Measurements from ENCODE around the gene MSLN. TPM values are rescaled to one million over a fixed set of nuclear protein-coding genes. Genes with fewer than 3 reads are reported as not detected.
A peak's percentile ranks its signal among the peaks of the same experiment; 100 is the strongest.

The MSLN gene
- total and polyA plus RNA-seq, 5 experiments from 2014 or later, result not detected

GRCh38 chr16:717450-718245 lies 42.9 kb upstream of the MSLN start:
- POLR2A ChIA-PET, result interaction anchor here (1.9 to 21.0 kb wide), 4 partner anchors 17 to 68 kb away, joined by 4 to 411 read pairs (median 11); partner anchors contain the start of genes CCDC78, CIAO3, HAGHL and JMJD8
- H3K27ac Mint-ChIP-seq, result peak overlapping the region in 1 of 10 donors; percentile 62
- no peaks in the 10 kb centered on the region for H3K9me3 Mint-ChIP-seq
- DNase-seq (no peak), ATAC-seq (no peak)
- peaks cover 0 to 2% (median 0%) of the 10 kb centered on the region in 5 donors for H3K27me3 Mint-ChIP-seq
- H3K4me3 Mint-ChIP-seq, result peak overlapping the region in 1 of 10 donors; percentile 32
- H3K4me1 Mint-ChIP-seq, result peaks cover 15 to 47% (median 40%) of the 10 kb centered on the region in 4 donors
- no peaks in the 10 kb centered on the region for H3K36me3 Mint-ChIP-seq

GRCh38 chr16:718389-718788 lies 42.1 kb upstream of the MSLN start:
- peak overlapping the region in 3 of 10 donors; percentile 80 to 95 (median 91) for H3K4me3 Mint-ChIP-seq

GRCh38 chr16:718922-719321 lies 41.6 kb upstream of the MSLN start:
- DNase-seq (no peak), ATAC-seq (no peak)
- peak overlapping the region; percentile 61 to 95 (median 84) for H3K4me3 Mint-ChIP-seq
- POLR2A ChIA-PET, result interaction anchor here (1.2 to 21.0 kb wide), 3 partner anchors 16 to 69 kb away, joined by 3 to 411 read pairs (median 21); partner anchors contain the start of genes CCDC78, CHTF18, CIAO3 and HAGHL
- H3K36me3 Mint-ChIP-seq, result no peaks in the 10 kb centered on the region
- peak overlapping the region; percentile 32 to 90 (median 78) for H3K27ac Mint-ChIP-seq
- no peaks in the 10 kb centered on the region for H3K27me3 Mint-ChIP-seq
- no peaks in the 10 kb centered on the region for H3K9me3 Mint-ChIP-seq
- H3K4me1 Mint-ChIP-seq, result peaks cover 21 to 53% (median 44%) of the 10 kb centered on the region in 4 donors

More at GRCh38 chr16:718389-718788, 42.1 kb upstream of the MSLN start:
- H3K27ac Mint-ChIP-seq, result peak overlapping the region in 3 of 10 donors; percentile 40 to 83 (median 51)
- no peaks in the 10 kb centered on the region for H3K9me3 Mint-ChIP-seq
- H3K27me3 Mint-ChIP-seq, result no peaks in the 10 kb centered on the region
- peaks cover 19 to 50% (median 44%) of the 10 kb centered on the region in 4 donors for H3K4me1 Mint-ChIP-seq
- ATAC-seq (no peak), DNase-seq (no peak)
- POLR2A ChIA-PET, result interaction anchor here (4.1 to 21.0 kb wide), 2 partner anchors 16 to 69 kb away, joined by 21 to 411 read pairs; partner anchors contain the start of genes CCDC78, CHTF18, CIAO3 and HAGHL
- H3K36me3 Mint-ChIP-seq, result no peaks in the 10 kb centered on the region

GRCh38 chr16:719815-720446 lies 40.6 kb upstream of the MSLN start:
- no peaks in the 10 kb centered on the region for H3K9me3 Mint-ChIP-seq
- ATAC-seq (peak; percentile 4 to 5), DNase-seq (peak in 2 of 10 donors; percentile 53 to 55)
- peak overlapping the region; percentile 79 to 95 (median 87) for H3K4me3 Mint-ChIP-seq
- peaks cover 21 to 48% (median 41%) of the 10 kb centered on the region in 4 donors for H3K4me1 Mint-ChIP-seq
- H3K27me3 Mint-ChIP-seq, result no peaks in the 10 kb centered on the region
- POLR2A ChIA-PET, result interaction anchor here (0.5 to 21.0 kb wide), 13 partner anchors 15 to 319 kb away, joined by 3 to 411 read pairs (median 3); partner anchors contain the start of genes CCDC78, CHTF18, CIAO3 and HAGHL
- H3K27ac Mint-ChIP-seq, result peak overlapping the region; percentile 63 to 96 (median 88)
- no peaks in the 10 kb centered on the region for H3K36me3 Mint-ChIP-seq

- Mint-ChIP-seq H3K27me3 (no peaks in the 10 kb centered on the region), H3K4me3 (peak overlapping the region; percentile 79 to 95 (median 87)), H3K27ac (peak overlapping the region; percentile 63 to 96 (median 88)), H3K36me3 (no peaks in the 10 kb centered on the region), H3K4me1 (peaks cover 21 to 52% (median 41%) of the 10 kb centered on the region in 4 donors), H3K9me3 (no peaks in the 10 kb centered on the region)
- DNase-seq (peak in 5 of 10 donors; percentile 33 to 47 (median 41)), ATAC-seq (peak; percentile 19 to 27)
- POLR2A ChIA-PET, result interaction anchor here (0.7 to 21.0 kb wide), 16 partner anchors 8 to 320 kb away, joined by 3 to 411 read pairs (median 4); partner anchors contain the start of genes CCDC78, CHTF18, CIAO3 and HAGHL
Observed at GRCh38 chr16:720447-720989, 40.0 kb upstream of the MSLN start.

GRCh38 chr16:720990-721764 lies 39.4 kb upstream of the MSLN start, which contains the start of gene ANTKMT:
TSS of gene ANTKMT (plus strand) at chr16:721146. CDS start at chr16:721275, 129 bp downstream.
- Mint-ChIP-seq H3K27me3 (no peaks in the 10 kb centered on the region), H3K4me3 (peak within 1 kb of the TSS; percentile 79 to 95 (median 87)), H3K36me3 (no peaks in the 10 kb centered on the region), H3K9me3 (no peaks in the 10 kb centered on the region), H3K4me1 (peaks cover 25 to 51% (median 38%) of the 10 kb centered on the region in 4 donors), H3K27ac (peak within 1 kb of the TSS; percentile 69 to 96 (median 91))
- ATAC-seq (peak; percentile 71), DNase-seq (peak; percentile 66 to 83 (median 78))
- POLR2A ChIA-PET, result interaction anchor here (0.8 to 21.0 kb wide), 14 partner anchors 9 to 321 kb away, joined by 3 to 411 read pairs (median 4); partner anchors contain the start of genes CCDC78, CHTF18, CIAO3 and HAGHL

GRCh38 chr16:721765-722540 lies 38.6 kb upstream of the MSLN start:
- DNase-seq, result peak in 6 of 10 donors; percentile 41 to 56 (median 49)
- Mint-ChIP-seq H3K27me3 (no peaks in the 10 kb centered on the region), H3K9me3 (no peaks in the 10 kb centered on the region), H3K4me1 (peaks cover 24 to 46% (median 38%) of the 10 kb centered on the region in 4 donors), H3K36me3 (no peaks in the 10 kb centered on the region), H3K27ac (peak overlapping the region; percentile 26 to 95 (median 82)), H3K4me3 (peak overlapping the region; percentile 39 to 83 (median 78))
- POLR2A ChIA-PET, result interaction anchor here (0.5 to 21.0 kb wide), 14 partner anchors 10 to 486 kb away, joined by 3 to 411 read pairs (median 4); partner anchors contain the start of genes CCDC78, CHTF18, CIAO3 and HAGHL
- peak; percentile 42 to 49 for ATAC-seq

- POLR2A ChIA-PET, result interaction anchor here (1.4 to 23.0 kb wide), 6 partner anchors 6 to 63 kb away, joined by 3 to 411 read pairs (median 36); partner anchors contain the start of genes ANTKMT, CCDC78, CIAO3 and HAGHL
- Mint-ChIP-seq H3K4me1 (peaks cover 24 to 46% (median 38%) of the 10 kb centered on the region in 4 donors), H3K36me3 (no peaks in the 10 kb centered on the region), H3K4me3 (peak overlapping the region in 9 of 10 donors; percentile 44 to 83 (median 75)), H3K9me3 (no peaks in the 10 kb centered on the region), H3K27me3 (no peaks in the 10 kb centered on the region), H3K27ac (peak overlapping the region in 9 of 10 donors; percentile 17 to 95 (median 80))
- DNase-seq (no peak), ATAC-seq (no peak)
Observed at GRCh38 chr16:722835-723633, 37.5 kb upstream of the MSLN start.

GRCh38 chr16:723695-724094 lies 36.8 kb upstream of the MSLN start:
- no peaks in the 10 kb centered on the region for H3K9me3 Mint-ChIP-seq

More at GRCh38 chr16:723695-724094, 36.8 kb upstream of the MSLN start:
- ATAC-seq (no peak), DNase-seq (no peak)
- H3K4me3 Mint-ChIP-seq, result peak overlapping the region in 4 of 10 donors; percentile 36 to 48 (median 40)
- peak overlapping the region in 5 of 10 donors; percentile 17 to 66 (median 39) for H3K27ac Mint-ChIP-seq
- H3K36me3 Mint-ChIP-seq, result no peaks in the 10 kb centered on the region
- H3K27me3 Mint-ChIP-seq, result no peaks in the 10 kb centered on the region
- POLR2A ChIA-PET, result interaction anchor here (0.9 to 23.0 kb wide), 5 partner anchors 7 to 87 kb away, joined by 3 to 411 read pairs (median 16); partner anchors contain the start of genes ANTKMT, CCDC78, CIAO3 and HAGHL
- peaks cover 23 to 43% (median 33%) of the 10 kb centered on the region in 4 donors for H3K4me1 Mint-ChIP-seq

Data from naive thymus-derived CD8-positive, alpha-beta T cell (primary cell).